GM18508 (cell line): ENCODE data around the gene MAP3K20.
"Not testable (repeated sequence)": the region's sequence is repeated elsewhere in the genome, so short reads cannot be mapped to it uniquely, and the experiment has no call there.

Source experiments
- ATAC-seq: cut with Tn5 transposase; IDR thresholded peaks from one replicate; pipeline ENCODE4 v1.9.1; 2021; ENCODE audit warnings: moderate number of reproducible peaks; ENCODE audit not compliant: insufficient read depth, unreplicated experiment

The MAP3K20 gene

DNA sequence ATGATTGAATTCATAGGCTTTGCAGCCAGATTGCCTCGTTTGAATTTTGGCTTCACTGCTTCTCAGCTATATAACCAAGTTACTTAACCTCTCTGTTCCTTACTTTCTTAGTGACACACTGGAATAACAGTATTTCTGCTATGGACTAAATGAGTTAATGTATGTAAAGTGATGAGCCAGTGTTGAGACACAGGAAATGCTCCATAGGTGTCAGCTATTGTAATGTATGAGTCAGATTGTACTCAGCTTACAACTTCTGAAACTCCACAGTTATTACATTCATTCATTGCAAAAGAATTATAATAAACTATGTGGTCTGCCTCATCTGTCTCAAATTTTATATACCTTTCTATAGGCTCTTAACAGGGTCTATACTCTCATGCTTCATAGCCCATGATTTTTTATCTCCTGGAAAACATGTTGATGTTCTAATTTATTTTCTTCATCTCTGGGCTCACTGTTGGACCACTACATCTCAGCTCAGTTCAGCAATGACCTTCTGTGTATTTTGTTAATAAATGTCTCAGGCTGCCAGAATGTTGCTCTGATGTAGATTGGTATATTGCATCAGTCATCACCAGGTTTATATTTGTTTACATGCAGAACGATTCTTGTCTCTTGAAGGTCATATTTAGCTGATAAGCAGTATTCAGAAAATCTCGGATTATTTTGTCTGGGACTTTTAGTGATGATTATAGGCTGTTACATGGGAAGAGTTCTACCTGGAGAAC is 76.2 kb downstream of the MAP3K20 start:
- peak; percentile 39 for ATAC-seq

GRCh38 chr2:173153301-173153885 is 77.7 kb downstream of the MAP3K20 start:
- no peak for ATAC-seq

- ATAC-seq = no peak
Observed at GRCh38 chr2:173157676-173158293, 82.1 kb downstream of the MAP3K20 start.

DNA sequence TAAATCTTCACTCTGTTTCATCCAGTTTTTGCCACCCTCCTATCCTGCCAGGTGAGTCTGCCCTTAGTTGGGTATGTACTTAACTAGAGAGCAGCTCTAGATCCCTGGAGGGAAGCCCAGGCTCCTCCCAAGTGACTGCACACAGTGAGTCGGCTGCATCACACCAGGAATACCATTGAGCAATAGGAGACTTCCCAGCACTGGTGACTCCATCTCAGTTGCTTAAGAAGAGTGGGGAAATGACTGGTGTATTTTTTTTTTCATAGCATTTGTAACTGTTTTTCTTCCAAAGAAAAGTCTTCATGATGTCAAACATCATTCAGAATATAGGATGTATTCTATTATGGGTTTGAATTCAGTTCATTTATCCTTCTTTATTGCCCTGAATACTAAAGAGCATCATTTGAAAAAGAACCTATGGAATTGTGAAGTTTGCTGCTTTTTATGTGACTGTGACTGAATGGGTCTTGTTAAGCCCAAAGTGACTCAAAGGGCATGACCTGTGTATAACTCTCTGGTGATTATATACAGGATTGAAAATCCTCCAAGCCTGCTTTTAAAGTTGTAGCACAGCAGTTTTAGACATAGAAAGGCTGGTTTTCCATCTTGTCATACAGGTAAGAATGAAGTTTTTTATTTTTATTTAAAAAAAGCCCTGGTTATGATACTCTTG is 84.3 kb downstream of the MAP3K20 start:
- no peak for ATAC-seq

GRCh38 chr2:173160618-173161017 is 85.0 kb downstream of the MAP3K20 start:
- no peak for ATAC-seq

- no peak for ATAC-seq
Observed at GRCh38 chr2:173161040-173161439, 85.4 kb downstream of the MAP3K20 start.

DNA sequence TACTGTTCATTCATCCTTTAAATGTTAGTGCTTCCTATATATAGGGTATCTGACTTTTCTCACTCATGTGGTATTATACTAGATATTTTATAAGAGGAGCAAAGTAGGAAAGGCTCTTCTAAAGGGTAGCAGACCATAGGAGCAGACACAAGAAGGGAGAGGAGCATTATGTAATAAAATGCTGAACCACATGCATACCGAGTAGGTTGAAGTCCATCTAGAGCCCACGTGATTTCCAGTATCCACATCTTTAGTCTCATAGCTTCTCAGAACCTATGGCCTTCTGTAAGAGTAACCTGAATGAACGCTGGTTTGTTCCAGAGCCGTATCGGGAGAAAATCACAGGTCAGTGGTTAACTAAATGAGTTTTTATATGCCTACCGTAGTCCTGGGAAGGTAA is 85.9 kb downstream of the MAP3K20 start:
- ATAC-seq = no peak

- ATAC-seq = not testable (repeated sequence)
Observed at GRCh38 chr2:173163357-173163756, 87.7 kb downstream of the MAP3K20 start.

DNA sequence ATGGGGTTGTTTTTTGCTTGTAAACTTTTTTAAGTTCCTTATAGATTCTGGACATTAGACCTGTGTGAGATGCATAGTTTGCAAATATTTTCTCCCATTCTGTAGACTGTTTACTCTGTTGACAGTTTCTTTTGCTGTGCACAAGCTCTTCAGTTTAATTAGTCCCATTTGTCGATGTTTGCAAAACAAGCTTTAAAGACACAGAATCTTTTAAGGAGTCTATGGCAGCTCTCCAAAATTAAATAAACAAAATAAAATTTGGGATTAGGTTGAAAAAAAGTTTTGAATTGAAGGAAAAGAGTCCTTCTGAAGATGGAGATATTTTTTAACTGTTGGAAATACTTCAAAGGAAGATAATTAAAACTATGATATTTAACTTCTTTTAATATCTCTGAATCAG is 88.8 kb downstream of the MAP3K20 start:
- ATAC-seq = no peak

DNA sequence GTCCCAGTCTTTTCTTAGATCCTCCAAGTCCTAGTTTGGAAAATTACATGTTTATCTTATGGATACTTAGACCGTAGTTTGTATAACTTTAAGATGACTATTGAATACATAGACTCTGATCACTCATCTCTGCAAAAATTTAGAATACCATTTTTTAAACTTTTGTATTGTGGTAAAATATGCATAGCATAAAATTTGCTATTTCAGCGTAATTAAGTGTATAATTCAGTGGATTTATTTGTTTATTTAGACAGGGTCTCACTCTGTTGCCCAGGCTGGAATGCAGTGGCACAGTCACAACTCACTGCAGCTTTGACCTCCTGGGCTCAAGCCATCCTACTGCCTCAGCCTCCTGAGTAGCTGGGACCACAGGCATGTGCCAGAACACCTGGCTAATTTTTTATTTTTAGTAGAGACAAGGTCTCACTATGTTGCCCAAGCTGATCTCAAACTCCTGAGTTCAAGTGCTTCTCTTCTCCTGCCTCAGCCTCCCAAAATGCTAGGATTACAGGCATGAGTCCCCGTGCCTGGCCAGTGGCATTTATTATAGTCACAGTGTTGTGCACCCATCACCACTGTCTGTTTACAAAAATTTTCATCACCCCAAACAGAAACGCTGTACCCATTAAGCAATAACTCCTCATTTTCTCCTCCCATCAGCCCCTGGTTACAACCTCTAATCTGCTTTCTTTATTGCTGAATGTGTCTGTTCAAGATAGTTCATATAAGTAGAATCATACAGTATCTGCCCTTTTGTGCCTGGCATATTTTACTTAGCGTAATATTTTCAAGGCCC is 90.0 kb downstream of the MAP3K20 start:
- no peak for ATAC-seq

- ATAC-seq = no peak
Observed at GRCh38 chr2:173171321-173171720, 95.7 kb downstream of the MAP3K20 start.

- ATAC-seq = no peak
Observed at GRCh38 chr2:173171924-173172643, 96.4 kb downstream of the MAP3K20 start.

GRCh38 chr2:173174339-173174738 is 98.7 kb downstream of the MAP3K20 start:
- ATAC-seq = not testable (repeated sequence)

- ATAC-seq = no peak
Observed at GRCh38 chr2:173175222-173175621, 99.6 kb downstream of the MAP3K20 start.

- ATAC-seq = no peak
Observed at GRCh38 chr2:173181982-173182381, 106.3 kb downstream of the MAP3K20 start.

DNA sequence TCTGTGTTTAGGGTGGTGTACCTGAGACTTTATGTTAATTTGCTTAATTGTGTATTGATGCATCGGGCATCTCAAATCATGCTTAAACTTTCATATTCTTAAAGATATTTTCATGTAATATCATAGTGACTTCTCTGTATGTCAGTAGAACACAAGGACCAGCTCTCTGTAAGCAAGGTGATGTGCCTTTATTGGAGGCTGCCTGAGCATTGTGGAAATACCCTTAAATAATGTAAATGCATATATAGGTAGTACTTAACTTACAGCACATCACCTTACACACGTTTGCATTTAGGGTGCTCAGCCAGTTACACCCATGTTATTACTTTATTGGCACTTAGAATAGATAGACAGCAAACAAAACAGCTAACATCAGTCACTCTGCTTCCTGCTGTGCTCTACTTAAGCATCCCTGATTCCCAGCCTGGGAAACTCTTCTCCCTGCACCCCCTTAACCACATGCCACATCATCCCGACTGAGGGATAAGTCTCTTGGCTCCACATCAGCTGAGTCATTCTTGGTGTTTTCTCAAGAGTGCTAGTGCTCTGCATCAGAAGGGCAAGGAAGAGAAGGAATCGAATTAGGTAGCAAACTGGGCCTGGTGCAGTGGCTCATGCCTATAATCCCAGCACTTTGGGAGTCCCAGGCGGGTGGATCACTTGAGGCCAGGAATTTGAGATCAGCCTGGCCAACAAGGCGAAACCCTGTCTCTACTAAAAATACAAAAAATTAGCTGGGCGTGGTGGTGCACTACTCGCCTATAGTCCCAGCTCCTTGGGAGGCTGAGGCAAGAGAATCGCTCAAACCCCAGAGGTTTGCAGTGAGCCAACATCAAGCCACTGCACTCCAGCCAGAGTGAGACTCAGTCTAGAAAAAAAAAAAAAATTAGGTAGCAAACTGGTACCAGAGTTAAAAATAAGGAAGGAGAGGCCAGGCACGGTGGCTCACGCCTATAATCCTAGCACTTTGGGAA is 108.7 kb downstream of the MAP3K20 start:
- no peak for ATAC-seq

- no peak for ATAC-seq
Observed at GRCh38 chr2:173185437-173185836, 109.8 kb downstream of the MAP3K20 start.

- no peak for ATAC-seq
Observed at GRCh38 chr2:173187941-173188788, 112.5 kb downstream of the MAP3K20 start.
